GM10266 (cell line): Measurements from ENCODE around the gene IL1RL2.

Experiments
- DNase-seq: peaks from one replicate; pipeline ENCODE4 v3.0.0; 2012; ENCODE audit errors: extremely low spot score
- CTCF ChIP-seq: IDR thresholded peaks from 2 replicates; pipeline ENCODE4 v1.5.1; 2012; ENCODE audit warnings: mild to moderate bottlenecking, low read depth; ENCODE audit not compliant: control insufficient read depth, insufficient read depth; ENCODE audit errors: missing control alignments

The IL1RL2 gene

GRCh38 chr2:102252236-102252635, 65.4 kb downstream of the IL1RL2 start:
- no peak for TF ChIP-seq CTCF
- DNase-seq, result no peak

- TF ChIP-seq CTCF, result no peak
- DNase-seq, result no peak
Observed at GRCh38 chr2:102253140-102253752, 66.4 kb downstream of the IL1RL2 start.

GRCh38 chr2:102253753-102254150, 66.9 kb downstream of the IL1RL2 start:
- DNase-seq, result no peak

GRCh38 chr2:102256276-102256675, 69.5 kb downstream of the IL1RL2 start:
- no peak for DNase-seq
- TF ChIP-seq CTCF, result no peak

More at GRCh38 chr2:102253753-102254150, 66.9 kb downstream of the IL1RL2 start:
- no peak for TF ChIP-seq CTCF

GRCh38 chr2:102256874-102257462, 70.1 kb downstream of the IL1RL2 start:
- no peak for TF ChIP-seq CTCF
- DNase-seq, result no peak

- TF ChIP-seq CTCF, result no peak
- no peak for DNase-seq
Observed at GRCh38 chr2:102258025-102258385, 71.2 kb downstream of the IL1RL2 start.

GRCh38 chr2:102258386-102259074, 71.7 kb downstream of the IL1RL2 start:
- TF ChIP-seq CTCF, result no peak
- DNase-seq, result no peak
